SHP77 treated with DMSO at 0.1 percent for 48 hours (cell line): Measurements from ENCODE around the gene BFAR.
"Not testable (repeated sequence)": the region's sequence is repeated elsewhere in the genome, so short reads cannot be mapped to it uniquely, and the experiment has no call there.

Experiments used
- DNase-seq: peaks from one replicate; lab custom pipeline; 2025; lab: John Stamatoyannopoulos, UW

The BFAR gene, protein sequence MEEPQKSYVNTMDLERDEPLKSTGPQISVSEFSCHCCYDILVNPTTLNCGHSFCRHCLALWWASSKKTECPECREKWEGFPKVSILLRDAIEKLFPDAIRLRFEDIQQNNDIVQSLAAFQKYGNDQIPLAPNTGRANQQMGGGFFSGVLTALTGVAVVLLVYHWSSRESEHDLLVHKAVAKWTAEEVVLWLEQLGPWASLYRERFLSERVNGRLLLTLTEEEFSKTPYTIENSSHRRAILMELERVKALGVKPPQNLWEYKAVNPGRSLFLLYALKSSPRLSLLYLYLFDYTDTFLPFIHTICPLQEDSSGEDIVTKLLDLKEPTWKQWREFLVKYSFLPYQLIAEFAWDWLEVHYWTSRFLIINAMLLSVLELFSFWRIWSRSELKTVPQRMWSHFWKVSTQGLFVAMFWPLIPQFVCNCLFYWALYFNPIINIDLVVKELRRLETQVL

DNA sequence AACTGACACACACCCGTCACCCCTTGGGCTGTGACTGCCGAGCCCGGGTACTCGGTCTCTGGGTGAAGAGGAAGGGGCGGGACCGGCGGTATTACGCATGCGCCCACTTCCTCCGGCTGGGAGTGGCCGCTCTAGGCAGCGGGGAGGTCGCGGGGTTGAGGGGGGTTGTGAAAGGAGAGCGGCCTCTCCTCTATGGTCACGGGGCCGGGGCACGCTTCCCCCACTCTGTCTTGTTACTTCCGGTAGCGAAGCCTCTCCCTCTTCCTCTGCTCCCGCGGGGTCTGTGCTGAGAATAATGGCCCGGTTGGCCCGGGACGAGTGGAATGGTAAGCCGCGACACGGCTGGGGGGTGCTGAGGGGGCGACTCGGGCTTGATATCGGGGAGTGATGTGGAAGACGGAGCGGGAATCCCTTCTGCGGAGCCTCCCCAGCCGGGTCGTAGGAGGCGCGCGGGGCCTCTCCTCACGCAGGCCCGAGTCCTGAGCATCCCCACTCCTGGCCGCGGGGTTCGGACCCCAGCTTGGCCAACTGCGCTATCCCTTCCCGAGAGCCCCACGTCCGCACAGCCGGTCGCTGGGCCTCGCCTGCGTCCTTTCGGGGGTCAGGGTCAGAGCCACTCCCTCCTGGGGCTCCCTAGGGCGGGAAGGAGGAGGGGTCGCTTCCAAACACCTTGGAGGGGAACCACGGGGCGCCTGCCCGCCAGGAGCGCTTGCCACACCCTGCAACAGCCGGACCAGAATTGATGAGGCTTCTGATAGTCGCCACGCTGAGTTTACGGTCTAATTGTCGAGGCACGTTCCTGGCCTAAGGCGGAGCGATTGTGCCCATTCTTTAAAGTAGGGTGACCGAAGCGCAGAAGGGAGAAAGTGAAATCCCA is at the start of gene BFAR:
BFAR (plus strand) TSS at position 259 of the 877 bp plus-strand sequence. CDS start 11,396 bp downstream, outside the sequence.
- DNase-seq, result peak; percentile 95

DNA sequence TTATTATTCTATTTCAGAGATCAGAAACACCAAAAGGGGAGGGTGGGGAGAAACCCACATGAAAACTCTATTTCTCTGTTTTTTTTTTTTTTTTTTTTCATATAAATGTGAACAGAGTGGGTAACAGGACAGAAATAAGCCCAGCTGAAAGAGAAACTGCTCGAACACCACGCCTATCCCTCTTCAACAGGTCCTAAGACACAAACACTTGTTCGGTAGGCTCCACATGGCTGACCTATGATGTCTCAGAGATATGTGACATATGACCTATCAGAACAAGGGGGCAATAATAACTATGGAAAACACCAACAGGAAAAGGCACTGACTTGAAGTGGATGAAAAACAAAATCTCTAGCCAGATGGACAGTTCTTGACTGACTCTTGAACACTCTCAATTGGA is 47.5 kb upstream of the BFAR start:
- DNase-seq, result no peak

DNA sequence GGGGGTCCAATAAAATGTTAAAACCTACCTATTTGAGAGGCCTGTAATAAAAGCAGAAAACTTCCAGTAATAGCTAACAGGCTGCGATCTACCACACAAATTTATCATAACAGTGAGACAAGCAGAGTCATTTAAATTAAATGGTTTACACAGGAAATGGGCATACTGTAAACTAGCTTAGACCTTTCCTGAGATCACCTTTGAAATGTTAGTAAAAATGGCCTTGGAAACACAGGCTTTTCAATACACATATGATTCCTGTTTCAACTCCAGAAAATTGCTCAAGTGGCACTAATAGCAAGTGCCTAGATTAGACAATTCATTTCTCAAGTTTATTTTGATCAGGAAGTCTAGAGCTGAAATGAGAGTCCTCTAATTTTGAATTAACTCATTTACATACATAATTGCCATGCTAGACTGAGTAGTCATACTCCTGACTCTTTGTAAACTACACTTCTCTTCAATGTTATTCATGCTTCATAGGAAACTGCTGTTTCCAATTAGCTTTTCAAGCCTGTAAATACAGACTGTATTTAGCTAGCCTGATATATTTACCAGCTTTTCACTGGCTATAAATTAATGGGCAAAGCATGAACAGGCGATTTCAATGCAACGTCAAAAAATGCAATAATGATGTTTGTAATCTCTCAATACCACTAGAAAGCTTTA is 46.0 kb upstream of the BFAR start:
- no peak for DNase-seq

DNA sequence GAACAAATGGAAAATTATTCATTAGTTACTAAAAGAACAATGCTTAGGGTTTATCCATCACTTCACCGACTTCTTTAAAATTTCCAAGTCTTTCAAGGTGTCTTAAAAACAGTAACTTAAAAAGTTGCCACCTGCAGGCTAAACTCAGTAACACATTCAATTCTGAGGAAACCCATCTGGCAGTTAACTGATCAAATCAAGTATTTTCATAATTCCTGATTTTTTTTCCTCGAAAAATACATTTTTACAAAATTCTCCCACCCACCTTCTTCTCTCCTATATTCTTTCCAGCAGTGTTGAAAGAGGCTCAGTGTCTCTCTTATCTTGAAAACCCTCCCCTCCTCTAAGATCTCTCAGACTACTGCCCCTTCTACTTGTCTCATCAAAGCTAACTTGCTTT is 32.6 kb upstream of the BFAR start:
- no peak for DNase-seq

DNA sequence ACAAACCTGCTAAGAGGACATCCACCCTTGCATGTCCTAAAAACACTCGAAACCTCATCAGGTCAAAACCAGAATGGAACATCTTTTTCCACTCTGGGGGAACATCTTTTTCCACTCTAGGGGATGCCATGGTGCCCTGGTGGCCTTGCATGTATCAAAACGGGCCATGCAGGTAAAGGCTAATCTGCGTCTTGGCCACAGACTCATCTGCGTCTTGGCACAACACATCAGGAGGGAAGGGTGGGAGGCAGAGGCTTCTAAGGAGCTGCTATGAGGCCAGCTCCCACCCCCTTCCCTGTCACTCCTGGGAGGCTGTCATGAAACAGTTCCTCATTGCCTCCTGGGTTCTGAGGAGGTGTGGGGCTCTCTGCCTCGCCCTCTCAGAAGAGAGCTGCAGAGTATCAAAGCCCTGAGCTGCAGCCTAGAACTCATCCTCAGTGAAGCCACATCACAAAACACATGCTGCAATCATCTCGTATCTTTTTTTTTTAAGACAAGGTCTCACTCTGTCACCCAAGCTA is 30.2 kb upstream of the BFAR start:
- no peak for DNase-seq

DNA sequence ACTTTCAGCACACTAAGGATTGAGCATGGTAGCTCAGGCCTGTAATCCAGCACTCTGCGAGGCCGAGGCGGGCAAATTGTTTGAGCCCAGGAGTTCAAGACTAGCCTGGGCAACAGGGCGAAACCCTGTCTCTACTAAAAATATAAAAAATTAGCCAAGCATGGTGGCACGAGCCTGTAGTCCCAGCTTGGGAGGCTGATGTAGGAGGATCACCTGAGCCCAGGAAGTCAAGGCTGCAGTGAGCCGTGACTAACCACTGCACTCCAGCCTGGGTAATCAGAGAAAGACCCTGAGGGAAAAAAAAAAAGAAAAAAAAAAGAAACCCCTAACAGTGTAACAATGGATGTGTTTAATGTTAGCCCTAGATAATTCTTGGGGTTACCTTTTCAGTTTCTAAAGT is 26.6 kb upstream of the BFAR start:
- no peak for DNase-seq

DNA sequence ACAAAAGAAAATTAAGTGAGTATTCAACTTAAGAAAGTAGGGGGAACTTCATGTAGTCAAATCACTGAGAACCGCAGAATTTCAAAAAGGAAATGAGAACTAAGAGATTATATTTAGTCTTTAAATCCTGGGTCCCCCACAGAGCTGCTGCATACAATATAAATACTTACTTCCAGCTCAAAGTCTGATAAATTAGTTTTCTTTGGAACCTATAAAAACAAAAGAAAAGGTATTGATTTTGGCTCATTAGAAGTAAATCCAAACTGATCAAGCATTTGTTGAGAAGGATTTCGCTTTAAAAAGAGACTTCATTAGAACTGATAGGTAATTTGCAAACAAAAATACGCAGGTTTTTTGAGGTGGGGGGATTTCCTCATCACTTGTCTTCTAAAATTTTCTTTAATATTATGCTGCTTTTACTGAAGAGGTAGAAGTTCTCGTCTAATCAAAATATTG is 24.6 kb upstream of the BFAR start:
- DNase-seq, result no peak

DNA sequence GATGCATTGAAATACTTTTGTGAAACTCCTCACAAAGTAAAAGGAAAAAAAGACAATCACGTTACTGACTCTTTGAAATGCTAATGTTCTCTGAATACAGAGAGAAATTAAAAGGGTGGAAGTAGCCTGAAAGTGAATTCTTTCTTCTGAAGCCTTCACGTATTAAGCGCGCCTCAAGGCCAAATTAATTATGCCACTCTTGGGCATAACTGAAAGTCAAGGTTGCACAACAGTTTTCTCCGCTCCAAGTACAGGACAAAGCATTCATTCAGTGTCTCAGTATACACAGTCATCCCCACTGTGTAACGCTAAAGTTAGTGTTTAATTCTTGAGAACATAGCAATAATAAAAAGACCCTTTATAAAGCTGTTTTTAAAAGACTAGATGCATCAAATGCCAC is 24.1 kb upstream of the BFAR start:
- DNase-seq, result no peak

DNA sequence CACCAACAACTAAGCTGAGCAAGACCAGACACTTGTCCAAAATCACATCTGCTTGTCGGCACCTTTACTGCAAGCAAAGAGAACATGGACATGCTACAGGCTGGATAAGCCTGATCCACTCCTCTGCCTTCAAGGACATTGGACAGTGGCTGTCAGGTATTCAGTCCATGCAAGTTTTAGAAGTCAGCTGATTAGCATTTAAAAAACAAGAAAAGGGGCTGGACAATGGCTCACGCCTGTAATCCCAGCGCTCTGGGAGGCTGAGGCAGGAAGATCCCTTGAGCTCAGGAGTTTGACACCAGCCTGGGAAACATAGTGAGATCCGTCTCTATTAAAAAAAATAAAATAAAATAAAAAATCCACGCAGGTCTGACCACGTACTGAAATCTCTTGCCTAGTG is 23.0 kb upstream of the BFAR start:
- DNase-seq, result no peak

DNA sequence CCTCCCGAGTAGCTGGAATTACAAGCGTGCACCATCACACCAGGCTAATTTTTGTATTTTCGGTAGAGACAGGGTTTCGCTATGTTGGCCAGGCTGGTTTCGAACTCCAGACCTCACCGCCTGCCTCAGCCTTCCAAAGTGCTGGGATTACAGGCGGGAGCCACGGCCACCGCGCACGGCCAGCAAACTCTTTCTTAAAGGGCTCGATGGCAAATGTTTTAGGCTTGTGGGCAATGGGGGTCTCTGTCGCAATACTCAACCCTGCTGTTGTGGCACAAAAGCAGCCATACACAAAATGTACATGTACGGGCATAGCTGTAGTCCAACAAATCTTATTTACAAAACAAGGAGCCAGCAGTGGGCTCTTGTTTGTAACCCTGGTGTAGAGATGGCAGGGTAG is 21.1 kb upstream of the BFAR start:
- no peak for DNase-seq

DNA sequence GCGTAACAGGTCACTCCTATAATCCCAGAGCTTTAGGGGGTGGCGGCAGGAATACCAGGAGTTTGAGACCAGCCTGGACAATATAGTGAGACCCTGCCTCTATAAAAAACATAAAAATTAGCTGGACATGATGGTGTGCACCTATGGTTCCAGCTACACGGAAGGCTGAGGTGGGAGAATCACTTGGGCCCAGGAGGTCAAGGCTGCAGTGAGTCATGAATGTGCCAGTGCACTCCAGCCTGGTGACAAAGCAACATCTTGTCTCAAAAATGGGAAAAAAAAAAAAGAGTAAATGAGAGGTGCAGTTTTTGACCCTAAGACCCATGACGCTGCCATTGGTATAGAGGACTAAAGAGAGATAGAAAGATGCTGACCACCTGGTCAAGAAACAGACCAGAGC is 18.8 kb upstream of the BFAR start:
- DNase-seq, result no peak

DNA sequence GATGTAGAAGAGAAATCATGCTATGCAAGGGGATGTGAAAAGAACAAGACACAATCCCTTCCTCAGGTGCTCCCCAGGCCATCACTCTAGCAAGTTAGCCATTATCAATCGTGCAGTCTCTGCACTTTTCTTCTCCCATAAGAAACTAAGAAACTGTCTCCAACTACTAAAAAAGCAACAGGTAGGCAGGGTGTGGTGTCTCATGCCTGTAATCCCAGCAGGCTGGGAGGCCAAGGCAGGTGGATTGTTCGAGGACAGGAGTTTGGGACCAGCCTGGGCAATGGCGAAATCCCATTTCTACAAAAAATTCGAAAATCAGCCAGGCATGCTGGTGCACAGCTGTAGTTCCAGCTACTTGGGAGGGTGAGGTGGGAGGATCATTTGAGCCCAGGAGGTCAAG is 16.5 kb upstream of the BFAR start:
- DNase-seq, result no peak

DNA sequence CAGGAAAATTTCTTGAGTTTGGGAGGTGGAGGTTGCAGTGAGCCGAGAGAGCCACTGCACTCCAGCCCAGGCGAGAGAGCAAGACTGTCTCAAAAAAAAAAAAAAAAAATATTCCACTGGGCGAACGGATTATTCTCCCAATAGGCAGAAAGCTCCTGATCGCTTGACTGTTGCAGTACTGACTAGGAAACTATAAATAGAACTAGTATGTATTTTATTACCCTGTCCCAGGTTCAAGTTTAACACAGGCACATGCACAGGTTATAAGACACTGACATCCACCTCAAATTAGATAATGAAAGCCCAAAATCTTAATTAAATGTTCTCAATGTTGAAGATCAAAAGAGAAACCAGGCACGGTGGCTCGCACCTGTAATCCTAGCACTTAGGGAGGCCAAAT is 14.2 kb upstream of the BFAR start:
- DNase-seq, result no peak

DNA sequence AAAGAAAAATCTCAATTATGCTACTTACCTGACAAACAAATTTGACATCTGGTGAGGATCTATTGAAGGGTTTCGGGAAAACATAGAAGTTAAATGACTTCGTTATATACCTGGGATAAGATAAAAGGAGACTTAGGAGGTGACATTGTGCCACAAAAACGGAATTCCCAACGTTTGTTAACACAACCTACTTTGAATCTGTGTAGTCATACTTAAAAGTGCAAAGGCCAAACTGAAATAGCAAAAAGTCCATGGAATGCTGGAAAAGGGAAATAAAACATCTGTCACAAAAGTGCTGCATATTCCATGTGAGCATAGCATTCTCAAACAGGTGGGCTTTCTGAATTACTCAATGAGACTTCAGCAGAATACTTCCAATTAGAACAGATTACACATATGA is 5.7 kb upstream of the BFAR start:
- no peak for DNase-seq

DNA sequence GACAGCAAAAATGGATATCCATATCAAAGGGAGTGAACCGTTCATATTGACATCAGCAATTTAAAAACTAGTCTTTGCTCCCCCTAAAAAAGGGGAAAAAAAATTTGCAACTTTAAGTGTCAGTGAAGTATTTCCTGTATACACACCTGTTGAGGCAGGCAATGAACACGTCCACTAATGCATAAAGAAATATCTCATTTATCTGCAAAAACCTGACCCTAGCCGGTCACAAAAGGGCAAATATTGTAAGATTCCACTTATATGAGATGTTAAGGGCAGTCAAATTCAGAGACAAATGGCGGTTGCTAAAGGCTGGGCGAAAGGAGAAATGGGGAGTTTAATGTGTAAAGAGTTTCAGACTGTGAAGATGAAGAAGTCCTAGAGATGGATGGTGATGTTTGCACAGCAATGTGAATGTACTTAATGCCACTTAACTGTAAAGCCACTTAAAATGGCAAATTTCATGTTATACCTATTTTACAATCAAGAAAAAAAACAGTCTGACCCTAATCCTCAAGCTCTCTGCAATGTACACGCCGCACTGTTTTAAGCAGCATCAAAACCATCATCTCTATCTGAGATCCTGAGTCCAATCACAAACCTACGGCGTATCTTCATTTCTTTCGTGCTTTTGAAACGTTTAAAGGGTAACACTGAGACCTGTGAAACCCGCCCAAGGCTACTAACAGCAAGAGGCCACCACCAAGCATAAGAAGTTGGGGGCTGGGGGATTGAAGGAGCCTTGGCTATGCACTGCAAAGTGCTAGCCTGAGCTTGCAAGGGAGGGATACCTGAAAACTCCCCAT is 3.7 kb upstream of the BFAR start:
- no peak for DNase-seq

DNA sequence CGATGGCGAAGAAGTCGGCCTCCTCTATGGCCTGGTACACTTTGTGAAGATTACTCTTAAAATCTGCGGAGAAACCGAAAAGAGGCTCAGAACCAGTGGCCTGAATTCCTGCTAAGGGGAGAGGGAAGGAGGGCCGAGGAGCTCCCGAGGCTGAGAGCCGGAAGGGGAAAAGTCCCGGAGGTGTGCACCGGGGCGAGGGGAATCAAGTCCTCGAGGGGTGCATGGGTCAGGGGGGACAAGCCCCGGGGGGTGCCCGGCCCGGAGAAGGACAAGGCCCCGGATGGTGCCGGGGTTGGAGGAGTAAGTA is 3.2 kb upstream of the BFAR start:
- DNase-seq, result no peak

DNA sequence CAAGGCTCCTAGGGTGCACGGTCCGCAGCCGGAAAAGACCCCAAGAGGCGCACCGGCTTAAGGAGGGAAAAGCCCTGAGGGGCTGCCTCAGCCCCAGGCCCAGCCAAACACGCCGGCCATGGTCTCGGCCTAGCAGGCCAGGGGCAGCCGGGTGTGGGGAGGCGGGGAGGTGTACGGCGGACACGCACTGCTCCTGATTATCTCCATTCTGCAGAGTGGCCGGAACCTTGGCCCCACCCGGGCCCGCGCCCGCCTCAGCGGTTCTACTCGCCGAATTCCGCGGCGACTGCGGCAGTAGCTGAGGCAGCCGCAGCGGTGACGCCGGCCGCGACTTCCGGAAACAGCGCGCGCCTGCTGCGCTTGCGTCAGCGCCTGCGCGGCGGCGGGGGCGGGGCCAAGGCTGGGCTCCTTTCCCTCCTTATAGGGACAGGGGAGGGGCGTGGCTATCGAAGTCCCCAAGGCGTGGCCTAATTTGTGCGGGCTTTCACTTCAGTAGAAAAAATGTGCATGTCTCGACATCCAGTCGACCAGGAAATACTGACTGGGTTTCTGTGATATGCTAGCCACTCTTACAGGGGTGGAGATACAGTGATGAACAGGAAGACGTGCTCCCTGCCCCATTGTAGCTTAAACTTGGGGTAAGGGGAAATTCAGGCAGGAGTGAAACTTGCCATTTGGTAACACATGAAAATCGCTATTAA is 2.7 kb upstream of the BFAR start, which contains the start of gene PARN:
PARN (minus strand) TSS at position 342 of the 701 bp plus-strand sequence; CDS start at position 207, 135 bp downstream.
- DNase-seq, result peak; percentile 95

DNA sequence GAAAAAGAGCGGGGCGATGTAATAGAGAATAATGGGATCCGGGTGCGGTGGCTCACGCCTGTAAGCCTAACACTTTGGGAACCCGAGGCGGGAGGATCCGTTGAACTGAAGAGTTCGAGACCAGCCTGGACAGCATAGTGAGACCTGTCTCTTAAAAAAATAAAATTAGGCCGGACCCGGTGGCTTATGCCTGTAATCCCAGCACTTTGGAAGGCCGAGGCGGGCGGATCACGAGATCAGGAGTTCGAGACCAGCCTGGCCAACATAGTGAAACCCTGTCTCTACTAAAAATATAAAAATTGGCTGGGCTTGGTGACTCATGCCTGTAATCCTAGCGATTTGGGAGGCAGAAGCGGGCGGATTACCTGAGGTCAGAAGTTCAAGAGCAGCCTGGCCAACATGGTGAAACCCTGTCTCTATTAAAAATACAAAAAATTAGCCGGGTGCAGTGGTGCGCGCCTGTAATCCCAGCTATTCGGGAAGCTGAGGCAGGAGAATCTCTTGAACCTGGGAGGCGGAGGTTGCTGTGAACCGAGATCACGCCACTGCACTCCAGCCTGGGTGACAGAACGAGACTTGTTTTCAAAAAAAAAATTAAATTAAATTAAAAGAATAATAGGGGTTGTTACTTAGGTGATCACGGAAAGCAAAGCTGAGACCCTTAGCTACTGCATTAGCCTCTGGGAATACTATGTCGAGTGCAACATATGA is 2.0 kb upstream of the BFAR start:
- not testable (repeated sequence) for DNase-seq

DNA sequence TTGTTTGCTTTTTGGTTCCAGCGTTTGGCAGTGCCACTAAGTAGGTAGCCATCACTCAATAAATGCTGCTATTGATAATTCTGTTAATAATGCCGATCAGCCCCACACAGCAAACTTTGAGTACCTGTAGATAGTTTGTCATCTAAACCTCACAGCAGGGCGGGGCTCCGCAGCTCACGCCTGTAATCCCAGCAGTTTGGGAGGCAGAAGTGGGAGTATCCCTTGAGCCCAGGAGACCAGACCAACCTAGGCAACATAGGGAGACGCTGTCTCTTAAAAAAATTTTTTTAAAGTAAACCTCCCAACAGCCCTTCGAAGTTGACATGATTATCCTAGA is 1.6 kb downstream of the BFAR start:
- DNase-seq, result no peak
